Measurements from ENCODE around the gene LYRM7.

The LYRM7 gene

GRCh38 chr5:131163276-131164119 lies 7.2 kb upstream of the LYRM7 start:
- Histone ChIP-seq H3F3A (ENCODE audit: low read depth) (no peaks in the 10 kb centered on the region), H3K9me3 (ENCODE audit: insufficient read depth, low read depth, low read length) (no peaks in the 10 kb centered on the region), H4K20me1 (ENCODE audit: insufficient read depth, low read length, poor library complexity, severe bottlenecking) (peaks cover 30% of the 10 kb centered on the region), H3K27me3 (ENCODE audit: insufficient read depth, low read length, poor library complexity, severe bottlenecking) (no peaks in the 10 kb centered on the region), H3K9ac (ENCODE audit: low read depth, low read length, poor library complexity, severe bottlenecking) (peak overlapping the region; percentile 94), H3K4me1 (ENCODE audit: insufficient read depth, low read length, poor library complexity, severe bottlenecking) (peaks cover 16% of the 10 kb centered on the region), H2AFZ (ENCODE audit: low read length) (no peak overlapping the region), H3K4me3 (ENCODE audit: low read length, poor library complexity, severe bottlenecking) (peak overlapping the region; percentile 92), H3K36me3 (ENCODE audit: insufficient read depth, low read length) (peaks cover 20% of the 10 kb centered on the region; the same call in 1 of the 2 replicates), H3K4me2 (ENCODE audit: low read depth, low read length, poor library complexity, severe bottlenecking) (peak overlapping the region; percentile 92), H3K79me2 (ENCODE audit: insufficient read depth, low read length) (peaks cover 57% of the 10 kb centered on the region), H3K9me2 (replicated peaks; ENCODE audit: low read depth, low read length) (no peaks in the 10 kb centered on the region)
- no peak for TF ChIP-seq EZH2phosphoT487 (IDR thresholded peaks at IDR 0.05; ENCODE audit: borderline replicate concordance)
- TF ChIP-seq, protein P1, sequence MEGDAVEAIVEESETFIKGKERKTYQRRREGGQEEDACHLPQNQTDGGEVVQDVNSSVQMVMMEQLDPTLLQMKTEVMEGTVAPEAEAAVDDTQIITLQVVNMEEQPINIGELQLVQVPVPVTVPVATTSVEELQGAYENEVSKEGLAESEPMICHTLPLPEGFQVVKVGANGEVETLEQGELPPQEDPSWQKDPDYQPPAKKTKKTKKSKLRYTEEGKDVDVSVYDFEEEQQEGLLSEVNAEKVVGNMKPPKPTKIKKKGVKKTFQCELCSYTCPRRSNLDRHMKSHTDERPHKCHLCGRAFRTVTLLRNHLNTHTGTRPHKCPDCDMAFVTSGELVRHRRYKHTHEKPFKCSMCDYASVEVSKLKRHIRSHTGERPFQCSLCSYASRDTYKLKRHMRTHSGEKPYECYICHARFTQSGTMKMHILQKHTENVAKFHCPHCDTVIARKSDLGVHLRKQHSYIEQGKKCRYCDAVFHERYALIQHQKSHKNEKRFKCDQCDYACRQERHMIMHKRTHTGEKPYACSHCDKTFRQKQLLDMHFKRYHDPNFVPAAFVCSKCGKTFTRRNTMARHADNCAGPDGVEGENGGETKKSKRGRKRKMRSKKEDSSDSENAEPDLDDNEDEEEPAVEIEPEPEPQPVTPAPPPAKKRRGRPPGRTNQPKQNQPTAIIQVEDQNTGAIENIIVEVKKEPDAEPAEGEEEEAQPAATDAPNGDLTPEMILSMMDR (conservative IDR thresholded peaks at IDR 0.05; ENCODE audit: low read length), result no peak

GRCh38 chr5:131164191-131165118 lies 6.3 kb upstream of the LYRM7 start:
- H3K9me2 ChIP-seq (replicated peaks; ENCODE audit: low read depth, low read length), result no peaks in the 10 kb centered on the region
- H3K79me2 ChIP-seq (ENCODE audit: insufficient read depth, low read length), result peaks cover 51% of the 10 kb centered on the region
- H4K20me1 ChIP-seq (ENCODE audit: insufficient read depth, low read length, poor library complexity, severe bottlenecking), result peaks cover 30% of the 10 kb centered on the region
- no peaks in the 10 kb centered on the region for H3K27me3 ChIP-seq (ENCODE audit: insufficient read depth, low read length, poor library complexity, severe bottlenecking)
- no peaks in the 10 kb centered on the region for H3K9me3 ChIP-seq (ENCODE audit: insufficient read depth, low read depth, low read length)
- H3K4me1 ChIP-seq (ENCODE audit: insufficient read depth, low read length, poor library complexity, severe bottlenecking), result peaks cover 16% of the 10 kb centered on the region
- peak overlapping the region; percentile 74; the same call in 1 of the 2 replicates for H2AFZ ChIP-seq (ENCODE audit: low read length)
- peak overlapping the region; percentile 92 for H3K4me2 ChIP-seq (ENCODE audit: low read depth, low read length, poor library complexity, severe bottlenecking)
- H3K9ac ChIP-seq (ENCODE audit: low read depth, low read length, poor library complexity, severe bottlenecking), result peak overlapping the region; percentile 94
- no peak for TF ChIP-seq EZH2phosphoT487 (IDR thresholded peaks at IDR 0.05; ENCODE audit: borderline replicate concordance)
- TF ChIP-seq, protein P1 (conservative IDR thresholded peaks at IDR 0.05; ENCODE audit: low read length), result no peak
- H3K36me3 ChIP-seq (ENCODE audit: insufficient read depth, low read length), result peaks cover 15% of the 10 kb centered on the region; the same call in 1 of the 2 replicates
- peak overlapping the region; percentile 92 for H3K4me3 ChIP-seq (ENCODE audit: low read length, poor library complexity, severe bottlenecking)
- H3F3A ChIP-seq (ENCODE audit: low read depth), result no peaks in the 10 kb centered on the region

- Histone ChIP-seq H3K9me3 (ENCODE audit: insufficient read depth, low read depth, low read length) (no peaks in the 10 kb centered on the region), H3K4me3 (ENCODE audit: low read length, poor library complexity, severe bottlenecking) (peak within 1 kb of the TSS; percentile 92), H3K27me3 (ENCODE audit: insufficient read depth, low read length, poor library complexity, severe bottlenecking) (no peaks in the 10 kb centered on the region), H2AFZ (ENCODE audit: low read length) (peak within 1 kb of the TSS; percentile 94), H3K79me2 (ENCODE audit: insufficient read depth, low read length) (peaks cover 44% of the 10 kb centered on the region), H3K4me2 (ENCODE audit: low read depth, low read length, poor library complexity, severe bottlenecking) (peak within 1 kb of the TSS; percentile 92), H3K9ac (ENCODE audit: low read depth, low read length, poor library complexity, severe bottlenecking) (peak within 1 kb of the TSS; percentile 94), H3K36me3 (ENCODE audit: insufficient read depth, low read length) (peaks cover 12% of the 10 kb centered on the region; the same call in 1 of the 2 replicates), H3K9me2 (replicated peaks; ENCODE audit: low read depth, low read length) (no peaks in the 10 kb centered on the region), H3K4me1 (ENCODE audit: insufficient read depth, low read length, poor library complexity, severe bottlenecking) (peaks cover 16% of the 10 kb centered on the region), H4K20me1 (ENCODE audit: insufficient read depth, low read length, poor library complexity, severe bottlenecking) (peaks cover 27% of the 10 kb centered on the region), H3F3A (ENCODE audit: low read depth) (no peaks in the 10 kb centered on the region)
- TF ChIP-seq EZH2phosphoT487 (IDR thresholded peaks at IDR 0.05; ENCODE audit: borderline replicate concordance), result no peak
- TF ChIP-seq, protein P1 (conservative IDR thresholded peaks at IDR 0.05; ENCODE audit: low read length), result no peak
These were observed 5.5 kb upstream of the LYRM7 start, which contains the start of gene HINT1 for GRCh38 chr5:131165119-131165727. Gene HINT1, minus strand, starts transcription at chr5:131165256. Its CDS starts 51 bp downstream, at chr5:131165205.

Measured in Loucy (cell line).